ENCODE measurements around the gene OR52E1.
A peak's percentile ranks its signal among the peaks of the same experiment; 100 is the strongest.

The OR52E1 gene

GRCh38 chr11:5069272-5069671 lies at the start of gene OR52E1:
Gene OR52E1, plus strand, starts transcription at chr11:5069572.
- DNase-seq, result no peak

GRCh38 chr11:5021996-5022395 lies 47.4 kb upstream of the OR52E1 start:
- DNase-seq, result no peak

GRCh38 chr11:5036669-5037068 lies 32.7 kb upstream of the OR52E1 start:
- DNase-seq, result no peak

GRCh38 chr11:5037926-5038325 lies 31.4 kb upstream of the OR52E1 start:
- no peak for DNase-seq

GRCh38 chr11:5038341-5038740 lies 31.0 kb upstream of the OR52E1 start:
- DNase-seq, result no peak

GRCh38 chr11:5040876-5041275 lies 28.5 kb upstream of the OR52E1 start:
- DNase-seq, result no peak

- DNase-seq, result no peak
These were observed 27.3 kb upstream of the OR52E1 start for GRCh38 chr11:5042091-5042490.

GRCh38 chr11:5043380-5043779 lies 26.0 kb upstream of the OR52E1 start:
- peak; percentile 68 for DNase-seq

- DNase-seq, result no peak
These were observed 23.1 kb upstream of the OR52E1 start, which contains the start of gene OR52J3 for GRCh38 chr11:5046226-5046625. Gene OR52J3, plus strand, starts transcription at chr11:5046526. Its CDS starts 0 bp downstream, at chr11:5046526.

- DNase-seq, result no peak
These were observed 22.5 kb upstream of the OR52E1 start for GRCh38 chr11:5046754-5047330.

- DNase-seq, result peak; percentile 14
These were observed 10.7 kb upstream of the OR52E1 start for GRCh38 chr11:5058679-5059078.

GRCh38 chr11:5059391-5059790 lies 10.0 kb upstream of the OR52E1 start, which contains the start of gene OR52E2:
Gene OR52E2, minus strand, starts transcription at chr11:5059627. Its CDS starts 0 bp downstream, at chr11:5059627.
- no peak for DNase-seq

GRCh38 chr11:5065027-5065426 lies 4.3 kb upstream of the OR52E1 start:
- no peak for DNase-seq

GRCh38 chr11:5071799-5072198 lies 2.4 kb downstream of the OR52E1 start:
- peak; percentile 9 for DNase-seq

GRCh38 chr11:5081405-5081804 lies 12.0 kb downstream of the OR52E1 start:
- DNase-seq, result no peak

- DNase-seq, result no peak
These were observed 14.2 kb downstream of the OR52E1 start for GRCh38 chr11:5083602-5084001.

GRCh38 chr11:5088556-5088955 lies 19.2 kb downstream of the OR52E1 start:
- DNase-seq, result no peak

GRCh38 chr11:5090668-5091067 lies 21.3 kb downstream of the OR52E1 start:
- no peak for DNase-seq

- peak; percentile 53 for DNase-seq
These were observed 23.6 kb downstream of the OR52E1 start for GRCh38 chr11:5092821-5093585.

GRCh38 chr11:5096011-5096410 lies 26.6 kb downstream of the OR52E1 start:
- no peak for DNase-seq

GRCh38 chr11:5102246-5102645 lies 32.9 kb downstream of the OR52E1 start:
- no peak for DNase-seq

GRCh38 chr11:5103066-5103465 lies 33.7 kb downstream of the OR52E1 start:
- no peak for DNase-seq

GRCh38 chr11:5107285-5107684 lies 37.9 kb downstream of the OR52E1 start:
- no peak for DNase-seq

GRCh38 chr11:5115339-5115738 lies 46.0 kb downstream of the OR52E1 start:
- no peak for DNase-seq

- no peak for DNase-seq
These were observed 48.2 kb downstream of the OR52E1 start for GRCh38 chr11:5117588-5117987.

All from fibroblast of upper back skin (primary cell).